Heart left ventricle (tissue), 13 donors: ENCODE measurements around the gene PCSK4.

Source experiments
- POLR2A ChIP-seq, 2 donors: fragments of 450-650 bp; IDR thresholded peaks; one replicate each; pipeline ENCODE4 v1.6.1; 2017; ENCODE audit warnings: antibody characterized with exemption in 2 of 2, mild to moderate bottlenecking in 2 of 2, moderate library complexity in 2 of 2
- TF ChIP-seq, protein P1 (sequence below), 12 donors: fragments of 200-600 bp; sonication (generic) in 4 of 12; IDR thresholded peaks; one replicate each; pipeline versions ENCODE4 v1.5.0 to v1.8.0; 2018 to 2022; ENCODE audit warnings: antibody characterized with exemption in 12 of 12, mild to moderate bottlenecking in 5 of 12
- donor health status: ischemic (EF 13 %, LVEDD 7.1; RV severe dilation, severe dysfunction).
- donor health status: DM: no; HTN: yes; CAD: no.
- donor health status: DM: no; HTN: no; CAD: no.
- donor health status: ischemic (EF 25% LVEDD 6.9; RV normal size, moderate dysfunction).
- donor health status: ischemic (EF 25% LVEDD 5.7; RV mildly dilated, moderate dysfunction).
- donor health status: ischemic (EF 35%, LVEDD 5.7; RV mildly dilated, moderate dysfunction).
- donor health status: nonischemic (EF 11% LVEDD 7.7; RV severe dilation, severe dysfunction).
- donor health status: DM: yes; HTN: yes; CAD: no.
- donor health status: PGD.
- donor health status: ischemic (EF 29% LVEDD 5.4; RV normal size, mild dysfunction).
- donor health status: nonischemic (EF 23%, LVEDD 6.1; RV moderate dilation, normal function).

DNA sequence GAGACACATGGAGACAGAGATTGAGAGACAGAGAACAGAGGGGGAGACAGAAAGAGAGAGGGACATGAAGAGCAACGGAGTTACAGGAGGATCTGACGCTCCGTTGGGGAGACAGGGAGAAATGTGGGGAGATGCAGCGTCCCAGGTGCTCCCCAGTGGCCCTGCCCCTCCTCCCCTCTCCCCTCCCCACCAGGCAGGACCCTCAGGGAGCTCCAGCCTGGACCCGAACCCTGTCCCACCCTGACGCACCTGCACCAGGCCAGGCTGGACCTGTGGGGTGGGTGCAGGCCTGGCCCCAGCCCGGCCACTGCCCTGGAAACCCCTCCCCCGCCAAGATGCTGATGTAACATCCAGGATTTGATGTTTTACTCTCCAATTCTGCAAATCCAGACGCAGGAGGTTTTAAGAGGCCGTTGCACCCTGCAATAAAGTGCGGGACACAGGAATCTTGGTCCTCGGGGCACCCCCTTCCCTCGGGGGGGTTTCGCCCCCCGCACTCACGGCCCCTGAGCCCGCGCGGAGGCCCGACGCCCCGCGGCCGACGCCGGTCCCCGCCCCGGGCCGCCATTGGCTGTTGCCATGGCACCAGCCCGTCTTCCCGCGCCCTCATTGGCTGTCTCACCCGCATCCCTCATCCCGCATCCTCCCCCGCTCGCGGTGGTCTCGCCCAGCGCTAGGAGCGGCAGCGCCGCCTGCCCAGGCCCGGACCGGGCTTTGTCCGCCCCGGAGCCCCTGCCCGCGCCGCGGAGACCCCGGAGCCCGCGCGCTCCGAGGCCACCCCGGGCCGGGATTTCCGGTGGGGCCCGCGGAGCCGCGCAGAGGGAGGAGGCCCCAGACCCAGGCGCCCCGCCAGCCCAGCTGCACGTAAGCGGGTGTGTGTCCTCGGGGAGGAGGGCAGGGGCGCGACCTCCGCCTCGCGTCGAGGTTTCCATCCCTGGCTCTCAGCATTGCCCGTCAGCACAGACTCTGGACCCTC lies 40.4 kb downstream of the PCSK4 start, which contains the start of gene APC2:
- TF ChIP-seq, protein P1, sequence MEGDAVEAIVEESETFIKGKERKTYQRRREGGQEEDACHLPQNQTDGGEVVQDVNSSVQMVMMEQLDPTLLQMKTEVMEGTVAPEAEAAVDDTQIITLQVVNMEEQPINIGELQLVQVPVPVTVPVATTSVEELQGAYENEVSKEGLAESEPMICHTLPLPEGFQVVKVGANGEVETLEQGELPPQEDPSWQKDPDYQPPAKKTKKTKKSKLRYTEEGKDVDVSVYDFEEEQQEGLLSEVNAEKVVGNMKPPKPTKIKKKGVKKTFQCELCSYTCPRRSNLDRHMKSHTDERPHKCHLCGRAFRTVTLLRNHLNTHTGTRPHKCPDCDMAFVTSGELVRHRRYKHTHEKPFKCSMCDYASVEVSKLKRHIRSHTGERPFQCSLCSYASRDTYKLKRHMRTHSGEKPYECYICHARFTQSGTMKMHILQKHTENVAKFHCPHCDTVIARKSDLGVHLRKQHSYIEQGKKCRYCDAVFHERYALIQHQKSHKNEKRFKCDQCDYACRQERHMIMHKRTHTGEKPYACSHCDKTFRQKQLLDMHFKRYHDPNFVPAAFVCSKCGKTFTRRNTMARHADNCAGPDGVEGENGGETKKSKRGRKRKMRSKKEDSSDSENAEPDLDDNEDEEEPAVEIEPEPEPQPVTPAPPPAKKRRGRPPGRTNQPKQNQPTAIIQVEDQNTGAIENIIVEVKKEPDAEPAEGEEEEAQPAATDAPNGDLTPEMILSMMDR (IDR thresholded peaks at IDR 0.05), result no peak
- no peak for TF ChIP-seq POLR2A (IDR thresholded peaks at IDR 0.05)
